Heart right ventricle (tissue), 16 donors: ENCODE data around the gene KRTAP12-3. TPM values are rescaled to one million over a fixed set of nuclear protein-coding genes. Genes with fewer than 3 reads are reported as not detected.

Source experiments
- ATAC-seq, 8 donors: fragments of 200-7000 bp; cut with Tn5 transposase; one replicate each; pipeline ENCODE4 v1.9.1; 2020; ENCODE audit warnings: mild to moderate bottlenecking in 8 of 8, moderate library complexity in 8 of 8, moderate number of reproducible peaks in 1 of 8
- DNase-seq, 2 donors: peaks; one replicate each; pipeline ENCODE4 v3.0.0-alpha.2; 2020
- H3K27ac ChIP-seq, 10 donors: fragments of 200-600 bp; sonication (generic) in 2 of 10; one replicate each; pipeline versions ENCODE4 v1.5.0 to v1.8.0; 2020 to 2022; ENCODE audit warnings: mild to moderate bottlenecking in 3 of 10
- H3K27me3 ChIP-seq, 7 donors: fragments of 200-600 bp; one replicate each; pipeline ENCODE4 v1.8.0; 2021 to 2022; ENCODE audit warnings: mild to moderate bottlenecking in 2 of 7
- H3K36me3 ChIP-seq, 9 donors: fragments of 200-600 bp; sonication (generic) in 1 of 9; one replicate each; pipeline versions ENCODE4 v1.5.0 to v1.8.0; 2020 to 2022; ENCODE audit warnings: mild to moderate bottlenecking in 2 of 9
- H3K4me1 ChIP-seq, 9 donors: fragments of 200-600 bp; sonication (generic) in 1 of 9; one replicate each; pipeline versions ENCODE4 v1.5.0 to v1.8.0; 2020 to 2022; ENCODE audit warnings: mild to moderate bottlenecking in 4 of 9
- H3K4me3 ChIP-seq, 10 donors: fragments of 200-600 bp; sonication (generic) in 2 of 10; one replicate each; pipeline versions ENCODE4 v1.5.0 to v1.8.0; 2020 to 2022; ENCODE audit warnings: mild to moderate bottlenecking in 7 of 10, moderate library complexity in 2 of 10
- H3K9me3 ChIP-seq, 11 donors: fragments of 200-600 bp in 10 of 11; sonication (generic) in 2 of 11; one replicate each; pipeline versions ENCODE4 v1.5.0 to v1.8.0; 2013 to 2022; ENCODE audit warnings: mild to moderate bottlenecking in 2 of 11, control low read depth in 1 of 11, moderate library complexity in 1 of 11
- CTCF ChIP-seq, 9 donors: fragments of 200-600 bp; sonication (generic) in 2 of 9; IDR thresholded peaks; one replicate each; pipeline versions ENCODE4 v1.5.0 to v1.8.0; 2021 to 2022; ENCODE audit warnings: antibody characterized with exemption in 9 of 9, mild to moderate bottlenecking in 5 of 9, moderate library complexity in 1 of 9
- WGBS, 2 donors: extraction: QIAGEN DNeasy Blood & Tissue Kit; methylation state at CpG; one replicate each; pipeline ENCODE4 v1.1.7; 2013; ENCODE audit warnings: inconsistent platforms in 1 of 2; 5-methylcytosine and 5-hydroxymethylcytosine counted together
- intact Hi-C, 10 donors: fragments of 100-400 bp; cut with DNase I; formaldehyde crosslinking; loops; one replicate each; pipeline versions ENCODE4 v1.11.1 to v1.14.2; 2022
- polyA plus RNA-seq, 2 donors: library from polyadenylated mRNA; stranded (reverse); fragments of 200-250 nt; gene quantifications; one replicate each; pipeline ENCODE4 v1.2.3, GENCODE V29; 2013
- total RNA-seq, 10 donors: library from RNA; stranded (reverse); fragmentation: NEBNext Ultra II Directional in 3 of 10; extraction: Animal tissue kit (Norgen Biotek cat#: 25700) in 3 of 10; gene quantifications; one replicate each; pipeline versions ENCODE4 v1.2.1 to v1.2.4, GENCODE V29; 2021 to 2023
- donor health status: Arrhythmogenic right ventricular cardiomyopathy.
- donor health status: ischemic (EF 13 %, LVEDD 7.1; RV severe dilation, severe dysfunction).
- donor health status: healthy with polysubstance abuse.
- donor health status: DM: no; HTN: yes; CAD: no.
- donor health status: DM: no; HTN: no; CAD: no.
- donor health status: ischemic (EF 25% LVEDD 6.9; RV normal size, moderate dysfunction).
- donor health status: ischemic (EF 25% LVEDD 5.7; RV mildly dilated, moderate dysfunction).
- donor health status: healthy.
- donor health status: DM: yes; HTN: yes; CAD: no.
- donor health status: Ischemic cardiomyopathy.
- donor health status: ischemic (EF 35%, LVEDD 5.7; RV mildly dilated, moderate dysfunction).
- donor health status: nonischemic (EF 11% LVEDD 7.7; RV severe dilation, severe dysfunction).
- donor health status: DM: yes; HTN: yes; CAD: no.
- donor health status: PGD.
- donor health status: ischemic (EF 29% LVEDD 5.4; RV normal size, mild dysfunction).
- donor health status: nonischemic (EF 23%, LVEDD 6.1; RV moderate dilation, normal function).

KRTAP12-3 gene
- total and polyA plus RNA-seq, 12 donors = not detected

GRCh38 chr21:44617071-44617501 lies 40.6 kb upstream of the KRTAP12-3 start:
- H3K27me3 ChIP-seq = peaks cover 0 to 35% (median 5%) of the 10 kb centered on the region in 7 donors
- no peak overlapping the region for H3K27ac ChIP-seq
- H3K36me3 ChIP-seq = no peaks in the 10 kb centered on the region
- intact Hi-C loops = loop anchor here in 1 of 10 donors (10.0 kb wide), 1 partner anchor 128 kb away; no protein-coding TSS in a partner anchor
- no peak for DNase-seq
- WGBS, 2 donors = 52 to 54% methylated on average over 8 of the region's 8 CpGs
- H3K9me3 ChIP-seq = peaks cover 0 to 22% (median 0%) of the 10 kb centered on the region in 11 donors
- no peak for TF ChIP-seq CTCF (IDR thresholded peaks at IDR 0.05)
- peaks cover 0 to 6% (median 0%) of the 10 kb centered on the region in 9 donors for H3K4me1 ChIP-seq
- no peak overlapping the region for H3K4me3 ChIP-seq
- ATAC-seq = no peak

DNA sequence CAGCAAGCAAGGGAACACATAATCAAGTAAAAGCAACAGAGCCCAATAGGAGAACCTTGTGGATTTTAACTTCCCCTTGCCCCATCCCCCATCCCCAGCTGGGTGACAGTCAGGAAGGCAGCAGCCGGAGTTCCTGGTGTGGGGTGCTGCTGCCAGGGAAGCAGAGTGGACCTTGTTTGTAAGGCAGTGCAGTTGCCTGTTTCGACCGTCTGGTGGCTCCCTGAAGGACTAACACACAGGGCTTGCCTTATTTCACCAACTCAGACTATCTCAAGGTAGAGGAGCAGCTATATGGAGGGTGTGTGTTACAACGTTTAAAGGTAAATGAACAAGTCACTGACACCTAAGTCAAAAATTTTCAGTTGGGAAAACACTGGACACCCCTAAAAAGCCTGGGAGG lies 39.2 kb upstream of the KRTAP12-3 start:
- ATAC-seq (peak in 5 of 8 donors; percentile 42 to 88 (median 61)), DNase-seq (peak in 1 of 2 donors; percentile 39)
- intact Hi-C loops = loop anchor here in 1 of 10 donors (10.0 kb wide), 1 partner anchor 126 kb away; no protein-coding TSS in a partner anchor
- Histone ChIP-seq H3K4me3 (no peak overlapping the region), H3K4me1 (peaks cover 0 to 6% (median 0%) of the 10 kb centered on the region in 9 donors), H3K36me3 (no peaks in the 10 kb centered on the region), H3K9me3 (peaks cover 0 to 32% (median 4%) of the 10 kb centered on the region in 11 donors), H3K27ac (peak overlapping the region in 1 of 10 donors; percentile 71), H3K27me3 (peaks cover 0 to 25% (median 3%) of the 10 kb centered on the region in 7 donors)
- 16 to 26% methylated on average over 4 of the region's 4 CpGs for WGBS, 2 donors
- peak in 8 of 9 donors; percentile 8 to 52 (median 34) for TF ChIP-seq CTCF (IDR thresholded peaks at IDR 0.05)

DNA sequence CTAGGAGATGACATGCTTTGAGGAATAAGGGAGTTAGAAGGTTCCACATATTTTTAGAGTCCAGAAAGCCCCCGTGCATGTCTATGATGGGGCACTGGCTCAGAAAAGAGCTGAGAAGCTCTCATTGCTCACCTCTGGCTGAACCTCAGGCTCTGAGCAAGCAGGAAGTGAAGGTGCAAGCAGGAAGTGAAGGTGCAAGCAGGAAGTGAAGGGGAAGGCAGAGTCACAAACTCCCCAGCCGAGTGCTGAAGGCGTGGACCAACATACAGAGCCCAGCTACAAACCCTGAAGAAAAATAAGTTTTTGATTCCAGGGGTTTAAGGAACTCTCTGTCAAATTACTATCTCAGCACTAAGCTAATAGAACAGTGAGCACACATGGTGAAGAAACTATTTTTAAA lies 38.8 kb upstream of the KRTAP12-3 start:
- peaks cover 0 to 36% (median 8%) of the 10 kb centered on the region in 11 donors for H3K9me3 ChIP-seq
- no peak for TF ChIP-seq CTCF (IDR thresholded peaks at IDR 0.05)
- no peak for ATAC-seq
- peaks cover 0 to 21% (median 3%) of the 10 kb centered on the region in 7 donors for H3K27me3 ChIP-seq
- no peak overlapping the region for H3K4me3 ChIP-seq
- peak overlapping the region in 1 of 10 donors; percentile 71 for H3K27ac ChIP-seq
- peaks cover 0 to 6% (median 0%) of the 10 kb centered on the region in 9 donors for H3K4me1 ChIP-seq
- no peaks in the 10 kb centered on the region for H3K36me3 ChIP-seq
- DNase-seq = no peak
- intact Hi-C loops = loop anchor here in 1 of 10 donors (10.0 kb wide), 1 partner anchor 126 kb away; no protein-coding TSS in a partner anchor
- 61 to 63% methylated on average over 3 of the region's 3 CpGs for whole genome bisulfite sequencing, 2 donors

DNA sequence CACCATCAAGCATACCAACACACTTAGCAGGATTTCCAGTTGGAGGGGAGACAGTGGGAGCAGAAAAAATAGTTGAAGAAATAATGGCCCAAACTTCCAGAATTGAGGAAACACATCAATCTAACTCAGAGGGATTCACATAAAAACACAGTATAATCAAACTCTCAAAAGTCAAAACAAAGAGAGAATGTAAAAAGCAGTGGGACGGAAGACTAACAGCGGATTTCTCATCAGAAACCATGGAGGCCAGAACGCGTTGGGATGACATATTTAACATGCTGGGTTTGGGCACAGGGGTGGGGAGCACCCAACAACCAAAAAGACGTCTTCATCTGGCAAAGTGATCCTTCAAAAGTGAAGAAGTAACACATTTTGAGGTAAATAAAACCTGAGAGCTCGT lies 37.8 kb upstream of the KRTAP12-3 start:
- WGBS, 2 donors = 85 to 86% methylated on average over 6 of the region's 6 CpGs
- Histone ChIP-seq H3K36me3 (no peaks in the 10 kb centered on the region), H3K27ac (peak overlapping the region in 1 of 10 donors; percentile 71), H3K4me3 (no peak overlapping the region), H3K27me3 (peaks cover 0 to 16% (median 3%) of the 10 kb centered on the region in 7 donors), H3K9me3 (peaks cover 0 to 46% (median 15%) of the 10 kb centered on the region in 11 donors), H3K4me1 (peaks cover 0 to 6% (median 0%) of the 10 kb centered on the region in 9 donors)
- DNase-seq = no peak
- no peak for ATAC-seq
- no peak for TF ChIP-seq CTCF (IDR thresholded peaks at IDR 0.05)
- intact Hi-C loops = loop anchor here in 2 of 10 donors (10.0 kb wide), 2 partner anchors 125 to 165 kb away; no protein-coding TSS in a partner anchor
